ENCODE measurements around the gene ZNF101. TPM values are rescaled to one million over a fixed set of nuclear protein-coding genes. Genes with fewer than 3 reads are reported as not detected.

Gene ZNF101
- total RNA-seq, 4 donors from 2014 or later = 6.9 to 13.4 (median 11.3) TPM

DNA sequence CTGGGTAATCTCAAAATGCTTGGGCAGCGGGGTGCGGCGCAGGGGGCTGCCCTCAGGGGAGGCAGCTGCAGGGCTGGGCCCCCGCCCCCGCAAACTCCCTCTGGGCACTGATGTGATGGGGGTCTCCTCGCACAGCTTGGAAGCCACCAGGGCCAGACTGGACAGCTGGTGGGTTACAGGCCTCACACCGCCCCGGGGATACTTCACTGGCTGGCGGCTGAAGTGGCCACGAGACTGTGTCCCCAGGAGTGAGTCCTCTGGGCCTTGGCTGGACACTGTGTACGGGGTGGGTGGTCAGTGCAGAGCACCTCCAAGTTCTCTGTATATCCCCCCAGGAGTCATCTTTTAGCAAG, 38.6 kb upstream of the ZNF101 start:
- H3K27ac ChIP-seq = no peak overlapping the region
- no peaks in the 10 kb centered on the region for H3K27me3 ChIP-seq
- no peak overlapping the region for H3K4me3 ChIP-seq (replicated peaks in 1 of 3)
- H3K36me3 ChIP-seq = peaks cover 0 to 10% of the 10 kb centered on the region in 2 donors
- intact Hi-C loops (cut with DNase I) = no loop called here
- 95 to 96% methylated on average over 4 of the region's 11 CpGs for WGBS, 2 donors
- no peaks in the 10 kb centered on the region for H3K9me3 ChIP-seq
- no peak for DNase-seq
- TF ChIP-seq CTCF (IDR thresholded peaks at IDR 0.05) (no peak), POLR2A (IDR thresholded peaks at IDR 0.05) (no peak)
- peaks cover 0 to 20% of the 10 kb centered on the region in 2 donors for H3K4me1 ChIP-seq

- no peaks in the 10 kb centered on the region for H3K9me3 ChIP-seq
- no peak overlapping the region for H3K4me3 ChIP-seq (replicated peaks in 1 of 3)
- intact Hi-C loops (cut with DNase I) = no loop called here
- no peaks in the 10 kb centered on the region for H3K27me3 ChIP-seq
- H3K36me3 ChIP-seq = peaks cover 0 to 10% of the 10 kb centered on the region in 2 donors
- WGBS, 2 donors = 95 to 100% methylated on average over 2 of the region's 2 CpGs
- H3K4me1 ChIP-seq = peaks cover 0 to 20% of the 10 kb centered on the region in 2 donors
- TF ChIP-seq CTCF (IDR thresholded peaks at IDR 0.05) = no peak
- TF ChIP-seq POLR2A (IDR thresholded peaks at IDR 0.05) = no peak
- no peak for DNase-seq
- no peak overlapping the region for H3K27ac ChIP-seq
These were observed 38.2 kb upstream of the ZNF101 start for GRCh38 chr19:19630426-19630825.

GRCh38 chr19:19631346-19631745, 37.3 kb upstream of the ZNF101 start:
- 89 to 95% methylated on average over 7 of the region's 7 CpGs for whole genome bisulfite sequencing, 2 donors
- peaks cover 0 to 20% of the 10 kb centered on the region in 2 donors for H3K4me1 ChIP-seq
- intact Hi-C loops (cut with DNase I) = no loop called here
- DNase-seq = no peak
- H3K27ac ChIP-seq = no peak overlapping the region
- no peaks in the 10 kb centered on the region for H3K9me3 ChIP-seq
- TF ChIP-seq CTCF (IDR thresholded peaks at IDR 0.05) (no peak), POLR2A (IDR thresholded peaks at IDR 0.05) (no peak)
- peaks cover 0 to 10% of the 10 kb centered on the region in 2 donors for H3K36me3 ChIP-seq
- H3K4me3 ChIP-seq (replicated peaks in 1 of 3) = no peak overlapping the region
- H3K27me3 ChIP-seq = no peaks in the 10 kb centered on the region

GRCh38 chr19:19632661-19633060, 36.0 kb upstream of the ZNF101 start:
- Histone ChIP-seq H3K27ac (no peak overlapping the region), H3K9me3 (no peaks in the 10 kb centered on the region), H3K36me3 (peaks cover 0 to 10% of the 10 kb centered on the region in 2 donors), H3K4me3 (replicated peaks in 1 of 3) (no peak overlapping the region), H3K4me1 (peaks cover 0 to 8% of the 10 kb centered on the region in 2 donors), H3K27me3 (no peaks in the 10 kb centered on the region)
- DNase-seq = no peak
- intact Hi-C loops (cut with DNase I) = no loop called here
- TF ChIP-seq CTCF (IDR thresholded peaks at IDR 0.05) = no peak
- TF ChIP-seq POLR2A (IDR thresholded peaks at IDR 0.05) = no peak
- 90 to 92% methylated on average over 5 of the region's 5 CpGs for WGBS, 2 donors

DNA sequence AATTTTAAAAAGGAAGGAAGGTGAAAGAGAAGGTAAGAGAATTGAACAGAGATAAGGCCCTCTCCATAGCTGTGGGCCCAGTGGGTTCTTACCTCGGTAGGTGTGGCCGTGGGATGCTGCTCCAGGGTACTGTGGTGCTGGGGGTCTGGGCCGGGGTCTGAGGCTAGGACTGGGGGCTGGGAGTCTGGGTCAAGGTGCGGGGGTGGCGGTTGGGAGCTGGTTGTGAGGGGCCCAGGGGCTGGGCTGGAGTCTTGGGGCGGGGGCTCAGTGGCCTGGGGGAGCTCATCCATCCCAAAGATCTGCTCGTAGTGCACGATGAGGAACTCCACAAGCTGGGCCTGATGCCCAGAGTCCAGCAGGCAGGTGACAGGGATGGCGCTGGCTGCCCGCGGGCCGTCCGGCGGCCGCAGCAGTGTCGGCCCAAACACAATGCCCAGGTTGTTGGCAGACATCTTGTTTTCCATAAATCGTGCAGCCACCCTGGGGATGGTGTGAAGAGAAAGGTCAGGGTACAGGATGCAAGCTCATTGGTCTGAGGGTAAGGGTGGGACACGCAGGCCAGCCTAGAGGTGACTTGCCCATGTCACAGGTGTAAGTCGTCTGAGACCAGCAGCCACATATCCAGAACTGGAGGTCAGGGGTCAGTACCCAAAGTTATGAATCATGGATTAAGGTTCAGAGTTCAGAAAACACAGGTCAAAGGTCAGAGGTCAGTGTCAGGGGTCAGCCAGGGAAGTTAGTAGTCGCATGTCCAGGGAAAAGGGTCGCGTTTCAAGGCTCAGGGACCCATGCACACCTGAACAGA, 34.7 kb upstream of the ZNF101 start:
- Histone ChIP-seq H3K27ac (no peak overlapping the region), H3K36me3 (peaks cover 0 to 10% of the 10 kb centered on the region in 2 donors), H3K4me3 (replicated peaks in 1 of 3) (no peak overlapping the region), H3K9me3 (no peaks in the 10 kb centered on the region), H3K27me3 (no peaks in the 10 kb centered on the region), H3K4me1 (no peaks in the 10 kb centered on the region)
- TF ChIP-seq CTCF (IDR thresholded peaks at IDR 0.05) = no peak
- no peak for TF ChIP-seq POLR2A (IDR thresholded peaks at IDR 0.05)
- DNase-seq = no peak
- intact Hi-C loops (cut with DNase I) = no loop called here
- WGBS, 2 donors = 93 to 94% methylated on average over 13 to 19 of the region's 22 CpGs
